GM21528 (cell line): ENCODE results near the gene TMEM236.
A peak's percentile ranks its signal among the peaks of the same experiment; 100 is the strongest.

Source experiments
- ATAC-seq: cut with Tn5 transposase; IDR thresholded peaks from one replicate; pipeline ENCODE4 v1.9.1; 2021; ENCODE audit warnings: mild to moderate bottlenecking, moderate library complexity; ENCODE audit not compliant: unreplicated experiment, low FRiP score

TMEM236 gene

GRCh38 chr10:17783751-17784150 is 31.8 kb downstream of the TMEM236 start:
- no peak for ATAC-seq

- ATAC-seq = no peak
These were observed 32.7 kb downstream of the TMEM236 start for GRCh38 chr10:17784688-17785087.

DNA sequence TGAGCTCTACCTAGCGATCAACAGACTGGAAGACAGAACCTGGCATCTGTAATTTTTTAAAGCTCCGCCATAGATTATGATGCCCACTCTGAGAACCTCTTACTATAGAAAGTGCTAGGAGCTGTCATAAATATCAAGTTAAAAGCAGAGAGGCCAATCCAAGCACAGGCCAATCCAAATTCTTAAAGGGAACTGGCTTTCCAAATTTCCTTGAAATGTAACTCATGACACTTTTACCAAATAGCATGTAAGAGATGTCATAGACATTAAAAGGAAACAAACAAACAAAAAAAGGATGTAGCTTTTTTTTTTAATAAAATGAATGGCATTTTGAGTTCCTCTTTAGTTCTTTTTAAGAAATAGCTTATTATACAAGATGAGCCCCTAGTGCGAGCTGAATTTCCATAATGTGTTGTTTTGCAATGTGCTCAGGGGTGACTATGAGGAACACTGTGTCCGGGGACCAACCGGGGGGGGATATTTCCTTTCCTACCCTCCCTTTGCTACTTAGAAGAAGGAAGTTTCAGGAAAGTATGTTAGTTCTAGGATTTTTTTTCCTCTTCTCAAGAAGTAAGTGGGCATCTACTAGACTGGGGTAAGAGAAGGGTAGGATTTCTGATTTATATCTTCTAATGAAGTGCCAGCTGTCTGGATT is 33.4 kb downstream of the TMEM236 start:
- no peak for ATAC-seq

DNA sequence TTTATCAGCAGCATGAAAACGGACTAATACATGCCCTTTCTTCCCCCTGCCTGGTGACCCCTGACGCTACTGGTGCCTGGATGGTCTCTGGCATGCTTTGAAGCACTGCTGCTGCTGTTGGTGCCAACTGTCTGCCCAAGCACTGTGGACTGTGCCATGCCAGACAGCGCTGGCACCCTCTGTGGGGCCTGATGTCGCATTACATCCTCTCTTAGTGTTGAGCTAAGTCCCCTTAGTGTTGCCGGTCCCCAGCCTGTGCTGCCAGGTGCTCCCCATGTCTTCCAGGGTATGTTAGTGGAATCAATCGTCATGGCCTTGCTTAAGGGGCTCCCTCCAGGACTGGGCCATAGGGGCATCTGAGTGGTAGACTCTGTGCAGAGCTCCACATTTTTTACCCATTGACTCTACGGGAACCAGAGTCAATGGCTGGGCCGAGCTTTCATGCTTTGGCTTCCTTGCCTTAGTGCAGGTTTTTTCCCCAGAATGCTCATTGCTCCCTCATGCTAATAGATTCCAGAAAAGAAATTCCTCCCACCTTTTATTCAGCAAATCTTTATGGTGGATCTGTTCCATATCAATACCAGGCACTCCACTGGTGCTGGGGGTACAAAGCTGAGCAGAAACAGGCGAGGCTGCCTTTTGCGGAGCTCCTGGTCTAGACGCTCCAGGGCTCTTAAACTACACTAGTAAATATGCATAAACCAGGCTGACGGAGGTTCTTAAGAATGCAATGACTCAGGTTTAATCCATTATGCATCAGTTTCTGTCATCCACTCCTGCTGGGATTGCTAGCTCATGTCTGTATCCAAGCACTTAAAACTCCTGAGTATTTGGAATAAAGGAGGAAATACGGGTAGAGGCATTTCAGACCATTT is 35.3 kb downstream of the TMEM236 start:
- ATAC-seq = no peak

DNA sequence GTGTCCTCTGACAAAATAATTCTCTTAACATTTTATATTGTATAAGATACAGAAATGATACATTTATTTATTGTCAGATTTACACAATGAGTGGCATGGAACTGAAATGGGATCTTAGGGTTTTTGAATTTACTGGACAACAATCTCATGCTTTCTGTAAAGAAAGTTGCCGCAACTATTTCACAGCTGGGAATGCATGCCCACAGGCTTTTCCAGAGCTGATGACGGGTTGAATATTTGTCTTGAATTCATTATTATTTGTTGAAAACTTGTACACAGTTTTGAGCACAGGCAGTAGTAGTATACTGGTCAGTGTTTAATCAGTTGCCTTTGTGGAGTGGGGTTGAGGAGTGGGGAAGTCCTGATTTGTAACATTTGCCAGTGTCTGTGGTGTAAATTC is 36.6 kb downstream of the TMEM236 start:
- ATAC-seq = no peak

- no peak for ATAC-seq
These were observed 37.4 kb downstream of the TMEM236 start for GRCh38 chr10:17789396-17789795.

DNA sequence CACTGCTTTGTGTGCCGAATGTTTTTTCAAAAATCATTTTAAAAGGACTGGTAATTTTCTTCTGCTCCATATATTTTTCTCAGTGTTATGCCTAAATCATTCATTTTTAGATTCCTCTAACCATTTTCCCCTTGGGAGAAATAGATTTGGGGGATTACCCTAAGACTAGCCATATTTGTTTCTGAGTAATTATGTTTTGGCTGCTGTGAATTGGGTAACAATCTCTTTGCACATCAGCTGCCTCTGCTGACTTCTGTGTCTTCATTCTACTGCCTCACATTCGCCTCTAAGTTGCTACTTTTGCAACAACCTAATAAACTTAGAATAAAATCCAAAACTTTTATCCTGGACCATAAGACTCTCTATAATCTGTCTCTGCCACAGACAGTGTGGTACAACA is 38.6 kb downstream of the TMEM236 start:
- no peak for ATAC-seq

DNA sequence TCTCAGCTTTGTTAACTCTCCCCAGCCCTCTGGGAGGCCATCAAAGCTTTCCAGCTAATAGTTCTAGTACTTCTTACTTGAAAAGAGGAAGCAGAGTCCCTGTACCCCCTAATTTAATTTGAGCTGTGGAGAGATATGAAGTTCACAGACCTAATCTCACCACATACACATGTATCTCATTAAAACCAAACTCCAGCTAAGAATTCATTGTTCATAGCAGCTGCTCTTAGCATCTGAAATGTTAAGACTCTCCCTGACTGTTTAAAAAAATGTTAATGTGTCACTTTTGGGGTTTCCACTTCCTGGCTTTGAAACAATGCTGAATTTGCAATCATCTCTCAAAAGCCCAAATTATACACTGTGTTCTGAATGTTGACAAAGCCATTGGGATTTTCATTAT is 41.0 kb downstream of the TMEM236 start:
- ATAC-seq = no peak

GRCh38 chr10:17793823-17794644 is 42.0 kb downstream of the TMEM236 start:
- no peak for ATAC-seq

DNA sequence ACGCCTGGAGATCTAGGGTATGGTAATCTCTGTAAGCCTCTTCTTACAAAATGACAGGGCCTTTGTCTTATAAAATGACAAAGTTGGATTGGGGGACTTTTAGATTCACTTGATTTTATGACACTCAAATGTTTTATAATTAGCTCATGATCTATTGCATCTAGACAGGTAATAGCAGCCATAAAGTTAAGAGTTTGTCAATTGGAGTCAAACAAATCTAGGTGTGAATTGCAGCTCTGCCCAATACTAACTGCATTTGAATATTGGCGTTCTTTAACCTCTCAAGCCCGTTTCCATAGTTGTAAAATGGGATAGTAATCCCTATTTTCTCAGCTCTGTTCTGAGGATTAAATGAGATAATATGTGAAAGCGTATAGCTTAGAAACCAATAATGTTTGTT is 43.1 kb downstream of the TMEM236 start:
- no peak for ATAC-seq

GRCh38 chr10:17795813-17796594 is 44.0 kb downstream of the TMEM236 start:
- no peak for ATAC-seq

DNA sequence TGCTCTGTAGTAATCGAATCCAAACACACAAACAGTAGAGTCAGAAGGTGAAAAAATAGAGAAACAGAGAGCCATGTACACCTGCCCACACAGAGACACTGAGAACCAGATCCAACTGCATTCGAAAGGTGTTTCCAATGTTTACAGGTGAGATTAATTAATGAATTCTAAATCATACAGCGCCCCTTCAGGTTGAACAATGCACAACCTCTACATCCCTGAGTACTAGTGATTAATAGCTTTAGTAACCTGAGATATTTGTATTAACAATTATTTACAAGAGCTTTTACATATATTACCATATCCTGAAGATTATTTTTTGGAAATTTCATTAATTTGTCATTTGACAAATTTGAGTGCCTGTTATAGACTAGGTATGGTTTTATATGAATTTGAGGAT is 49.5 kb downstream of the TMEM236 start:
- no peak for ATAC-seq

DNA sequence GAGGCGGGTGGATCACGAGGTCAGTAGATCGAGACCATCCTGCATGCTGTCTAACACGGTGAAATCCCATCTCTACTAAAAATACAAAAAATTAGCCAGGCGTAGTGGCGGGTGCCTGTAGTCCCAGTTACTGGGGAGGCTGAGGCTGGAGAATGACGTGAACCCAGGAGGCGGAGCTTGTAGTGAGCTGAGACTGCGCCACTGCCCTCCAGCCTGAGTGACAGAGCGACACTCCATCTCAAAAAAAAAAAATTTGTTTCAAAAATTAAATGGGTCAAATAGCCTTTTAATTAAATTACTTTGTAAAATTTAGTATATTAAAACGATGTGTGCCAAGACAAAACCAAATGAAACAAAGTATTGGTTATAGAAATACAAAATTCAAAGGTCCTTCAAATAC is 50.3 kb downstream of the TMEM236 start:
- no peak for ATAC-seq

GRCh38 chr10:17802976-17803375 is 51.0 kb downstream of the TMEM236 start:
- no peak for ATAC-seq

DNA sequence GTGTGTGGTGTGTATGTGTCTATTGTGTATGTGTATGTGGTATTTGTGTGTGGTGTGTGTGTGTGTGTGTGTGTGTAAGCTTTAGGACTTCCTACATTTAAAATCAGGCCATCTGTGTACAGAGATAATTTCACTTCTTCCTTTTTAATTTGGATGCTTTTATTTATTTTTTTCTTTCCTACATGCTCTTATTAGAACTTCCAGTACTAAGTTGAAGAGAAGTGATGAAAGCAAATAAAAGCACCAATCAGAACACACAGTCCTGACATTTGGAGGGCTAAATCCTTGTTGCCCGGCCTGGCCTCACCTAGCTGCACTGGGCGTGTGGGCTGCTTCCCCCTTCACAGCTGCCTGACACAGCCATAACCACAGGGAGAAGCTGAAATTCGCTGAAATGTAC is 53.3 kb downstream of the TMEM236 start:
- ATAC-seq = no peak

- ATAC-seq = peak; percentile 81
These were observed 54.0 kb downstream of the TMEM236 start for GRCh38 chr10:17805921-17806577.

GRCh38 chr10:17808971-17809841 is 57.2 kb downstream of the TMEM236 start, which contains the start of gene MRC1:
Gene MRC1, plus strand, starts transcription at chr10:17809348. Its CDS starts 118 bp downstream, at chr10:17809466.
- ATAC-seq = no peak

DNA sequence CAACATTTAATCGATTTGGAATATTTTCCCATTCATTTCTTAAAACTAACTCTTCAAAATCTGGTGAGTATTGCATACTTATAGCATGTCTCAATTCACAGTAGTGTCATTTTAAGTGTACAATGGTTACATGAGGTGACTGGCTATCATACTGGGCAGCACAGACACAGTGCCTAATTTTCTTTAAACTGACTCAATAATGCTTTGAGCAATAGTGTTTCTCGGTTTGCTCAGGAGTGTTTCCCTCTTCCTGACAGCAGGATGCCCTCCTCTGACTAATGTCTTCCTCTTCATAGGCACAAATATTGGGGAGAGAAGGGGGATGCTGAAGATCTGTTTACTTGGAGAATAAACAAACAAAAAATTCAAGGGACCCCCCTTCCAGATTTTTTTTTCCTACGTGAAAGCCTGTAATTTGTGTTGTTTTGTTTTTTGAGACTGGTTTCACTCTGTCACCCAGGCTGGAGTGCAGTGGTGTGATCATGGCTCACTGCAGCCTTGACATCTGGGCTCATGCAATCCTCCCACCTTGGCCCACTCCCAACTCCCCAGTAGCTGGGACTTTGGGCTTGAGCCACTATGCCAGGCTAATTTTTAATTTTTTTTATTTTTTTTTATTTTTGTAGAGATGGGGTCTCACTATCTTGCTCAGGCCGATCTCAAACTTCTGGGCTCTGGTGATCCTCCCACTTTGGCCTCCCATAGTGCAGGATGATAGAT is 59.3 kb downstream of the TMEM236 start:
- no peak for ATAC-seq
